Aorta (tissue), 5 donors: ENCODE results near the gene ZNF346. TPM values are rescaled to one million over a fixed set of nuclear protein-coding genes. Genes with fewer than 3 reads are reported as not detected.

Source experiments
- ATAC-seq: fragments of 200-7000 bp; cut with Tn5 transposase; one replicate; pipeline ENCODE4 v1.9.1; 2022; ENCODE audit warnings: moderate library complexity; ENCODE audit not compliant: low FRiP score
- DNase-seq, 2 donors: peaks; one replicate each; pipeline ENCODE4 v3.0.0-alpha.2; 2020
- H3K27ac ChIP-seq, 2 donors: one replicate each; pipeline ENCODE4 v1.5.1; 2013; ENCODE audit warnings: low read length in 2 of 2, mild to moderate bottlenecking in 2 of 2, moderate library complexity in 2 of 2, control low read depth in 1 of 2, inconsistent platforms in 1 of 2, low read depth in 1 of 2
- H3K27me3 ChIP-seq, 2 donors: one replicate each; pipeline ENCODE4 v1.6.1; 2013; ENCODE audit warnings: control low read depth in 1 of 2, low read length in 1 of 2, mild to moderate bottlenecking in 1 of 2, moderate library complexity in 1 of 2; ENCODE audit not compliant: insufficient read depth in 2 of 2, control insufficient read depth in 1 of 2
- H3K36me3 ChIP-seq, 2 donors: one replicate each; pipeline ENCODE4 v1.6.1; 2013; ENCODE audit warnings: control low read depth in 1 of 2, low read length in 1 of 2, mild to moderate bottlenecking in 1 of 2; ENCODE audit not compliant: insufficient read depth in 2 of 2, control insufficient read depth in 1 of 2
- H3K4me1 ChIP-seq, 2 donors: one replicate each; pipeline ENCODE4 v1.6.1; 2013; ENCODE audit warnings: low read length in 2 of 2, control low read depth in 1 of 2, mild to moderate bottlenecking in 1 of 2, moderate library complexity in 1 of 2; ENCODE audit not compliant: insufficient read depth in 2 of 2, control insufficient read depth in 1 of 2
- H3K4me3 ChIP-seq, 2 donors: one replicate each; pipeline ENCODE4 v1.5.1; 2013; ENCODE audit warnings: low read length in 2 of 2, control low read depth in 1 of 2, mild to moderate bottlenecking in 1 of 2
- H3K9me3 ChIP-seq: one replicate; pipeline ENCODE4 v1.6.1; 2013; ENCODE audit warnings: mild to moderate bottlenecking, low read length; ENCODE audit not compliant: control insufficient read depth
- WGBS, 2 donors: extraction: QIAGEN DNeasy Blood & Tissue Kit; methylation state at CpG; one replicate each; pipeline ENCODE4 v1.1.7; 2013; 5-methylcytosine and 5-hydroxymethylcytosine counted together
- intact Hi-C, 2 donors: fragments of 100-400 bp; cut with DNase I; formaldehyde crosslinking; loops; one replicate each; pipeline versions ENCODE4 v1.14.2 to v1.15.0; 2022
- polyA plus RNA-seq, 2 donors: library from polyadenylated mRNA; stranded (reverse); fragments of 200-250 nt; gene quantifications; one replicate each; pipeline ENCODE4 v1.2.3, GENCODE V29; 2013
- total RNA-seq, 2 donors: library from RNA; stranded (reverse); fragmentation: NEBNext Ultra II Directional; extraction: Animal tissue kit (Norgen Biotek cat#: 25700); gene quantifications; one replicate each; pipeline ENCODE4 v1.2.1, GENCODE V29; 2021
- donor health status: healthy with polysubstance abuse.
- donor health status: Bipolar disorder and iron deficiency.
- donor health status: DM: no; HTN: no; CAD: no.
- donor health status: DM: no; HTN: no; CAD: no.
- donor health status: DM: yes; HTN: yes; CAD: no.

Gene ZNF346
- total and polyA plus RNA-seq, 4 donors: 2.1 to 25.7 (median 12.1) TPM

DNA sequence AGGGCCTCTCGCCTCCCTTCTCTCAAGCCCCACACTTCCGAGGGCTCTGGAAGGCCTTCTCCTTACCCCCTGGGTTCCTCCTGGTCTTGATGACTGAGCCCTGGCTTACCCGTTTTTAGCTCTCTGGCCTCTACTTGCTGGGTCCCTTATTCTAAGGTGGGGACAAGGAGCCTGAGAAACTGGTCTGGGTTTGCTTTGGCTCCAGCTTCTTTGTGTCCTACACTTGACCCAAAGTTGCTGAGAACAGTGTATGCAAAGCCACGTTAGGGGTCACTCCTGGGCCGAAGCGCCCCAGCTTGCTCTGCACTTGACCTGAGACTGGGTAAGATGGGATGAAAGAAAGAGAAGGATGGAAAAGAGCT lies 788 bp downstream of the ZNF346 start:
- Histone ChIP-seq H3K27me3 (no peaks in the 10 kb centered on the region), H3K36me3 (no peaks in the 10 kb centered on the region), H3K9me3 (no peaks in the 10 kb centered on the region), H3K27ac (peak overlapping the region; percentile 48 to 53), H3K4me3 (peak overlapping the region; percentile 78 to 80), H3K4me1 (peaks cover 0 to 1% of the 10 kb centered on the region in 2 donors)
- 9 to 12% methylated on average over 6 of the region's 6 CpGs for WGBS, 2 donors
- intact Hi-C loops: loop anchor here (2.0 kb wide), 1 partner anchor 16 kb away; the partner anchor contains the start of gene UIMC1 (in 2 of the 2)
- no peak for DNase-seq
- ATAC-seq: peak; percentile 3

DNA sequence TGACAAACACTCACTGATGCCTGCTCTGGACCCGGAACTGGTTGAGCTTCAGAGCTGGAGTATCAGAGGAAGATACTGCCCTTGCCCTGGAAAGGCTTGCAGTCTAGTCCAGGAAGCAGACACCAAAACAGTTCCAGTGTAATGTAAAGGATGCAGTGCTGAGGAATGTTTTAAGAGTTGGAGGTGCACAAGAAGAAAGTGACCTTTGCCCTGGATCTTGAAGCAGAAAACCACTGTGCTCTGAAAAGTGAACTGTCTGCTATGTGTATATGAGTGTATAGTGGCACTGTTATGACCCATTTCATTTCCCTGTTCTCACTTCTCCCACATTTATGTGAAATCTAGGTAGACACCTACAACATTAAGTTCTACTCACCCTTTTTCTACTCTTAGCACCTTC lies 2.1 kb downstream of the ZNF346 start:
- H3K27me3 ChIP-seq: no peaks in the 10 kb centered on the region
- peaks cover 0 to 1% of the 10 kb centered on the region in 2 donors for H3K4me1 ChIP-seq
- no peaks in the 10 kb centered on the region for H3K36me3 ChIP-seq
- no peaks in the 10 kb centered on the region for H3K9me3 ChIP-seq
- 96% methylated on average over 1 of the region's 1 CpG for WGBS, 2 donors
- intact Hi-C loops: no loop called here
- no peak for ATAC-seq
- no peak overlapping the region for H3K4me3 ChIP-seq
- no peak overlapping the region for H3K27ac ChIP-seq
- DNase-seq: no peak

DNA sequence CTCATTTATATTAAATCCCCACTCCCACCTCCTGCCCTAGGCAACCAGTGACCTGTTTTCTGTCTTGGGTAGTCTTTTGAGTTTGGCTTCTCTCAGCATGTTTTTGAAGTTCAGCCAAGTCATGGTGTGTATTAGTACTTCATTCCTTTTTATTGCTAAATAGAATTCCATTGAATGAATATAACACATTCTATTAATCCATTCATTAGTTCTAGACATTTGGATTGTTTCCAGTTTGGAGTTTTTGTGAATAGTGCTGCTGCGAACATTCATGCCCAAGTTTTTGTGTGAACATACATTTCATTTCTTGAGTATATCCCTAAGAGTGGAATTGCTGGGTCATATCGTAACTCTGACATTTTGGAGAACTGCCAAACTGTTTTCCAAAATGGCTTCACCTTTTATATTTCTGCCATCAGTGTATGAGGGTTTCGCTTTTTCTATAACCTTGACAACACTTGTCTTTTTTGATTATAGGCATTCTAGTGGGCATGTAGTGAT lies 2.7 kb downstream of the ZNF346 start:
- Histone ChIP-seq H3K36me3 (no peaks in the 10 kb centered on the region), H3K4me3 (no peak overlapping the region), H3K4me1 (peaks cover 0 to 1% of the 10 kb centered on the region in 2 donors), H3K27me3 (no peaks in the 10 kb centered on the region), H3K9me3 (no peaks in the 10 kb centered on the region), H3K27ac (no peak overlapping the region)
- DNase-seq: no peak
- WGBS, 2 donors: 72 to 78% methylated on average over 3 of the region's 3 CpGs
- no peak for ATAC-seq
- intact Hi-C loops: no loop called here

DNA sequence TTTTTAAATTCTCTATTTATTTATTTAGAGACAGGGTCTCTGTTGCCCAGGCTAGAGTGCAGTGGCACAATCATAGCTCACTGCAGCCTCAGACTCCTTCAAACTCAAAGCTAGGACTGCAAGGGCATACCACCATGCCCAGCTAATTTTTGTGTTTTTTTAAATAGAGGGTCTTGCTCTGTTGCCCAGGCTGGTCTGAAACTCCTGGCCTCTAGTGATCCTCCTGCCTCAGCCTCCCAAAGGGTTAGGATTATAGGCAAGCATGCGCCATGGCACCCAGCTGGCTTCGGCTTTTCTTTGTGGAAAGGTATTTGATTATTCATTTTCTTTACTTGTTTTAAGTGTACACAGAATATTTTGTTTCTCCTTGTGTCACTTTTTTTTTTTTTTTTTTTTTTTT lies 5.2 kb downstream of the ZNF346 start:
- DNase-seq: no peak
- H3K36me3 ChIP-seq: no peaks in the 10 kb centered on the region
- peaks cover 0 to 1% of the 10 kb centered on the region in 2 donors for H3K4me1 ChIP-seq
- H3K4me3 ChIP-seq: no peak overlapping the region
- no peaks in the 10 kb centered on the region for H3K9me3 ChIP-seq
- WGBS, 2 donors: 96 to 97% methylated on average over 2 of the region's 2 CpGs
- no peak for ATAC-seq
- H3K27ac ChIP-seq: no peak overlapping the region
- H3K27me3 ChIP-seq: no peaks in the 10 kb centered on the region
- intact Hi-C loops: no loop called here

DNA sequence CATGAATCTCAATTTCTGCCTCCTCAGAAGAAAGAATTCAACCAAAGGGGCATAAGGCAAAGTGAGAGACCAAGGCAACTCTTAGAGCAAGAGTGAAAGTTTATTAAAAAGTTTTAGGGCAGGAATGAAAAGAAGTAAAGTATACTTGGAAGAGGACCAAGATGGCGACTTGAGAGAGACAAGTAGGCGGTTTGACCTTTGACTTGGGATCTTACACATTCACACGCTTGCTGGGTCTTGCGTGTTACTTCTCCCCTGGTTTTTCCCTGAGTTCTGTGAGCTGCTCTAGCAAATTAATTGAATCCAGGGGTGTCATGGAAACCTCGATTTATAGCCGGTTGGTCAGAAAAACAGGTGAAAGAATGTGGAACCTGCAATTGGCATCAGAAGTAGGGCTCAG lies 7.0 kb downstream of the ZNF346 start:
- 96 to 97% methylated on average over 6 of the region's 6 CpGs for WGBS, 2 donors
- peaks cover 0 to 1% of the 10 kb centered on the region in 2 donors for H3K36me3 ChIP-seq
- no peak overlapping the region for H3K4me3 ChIP-seq
- H3K27ac ChIP-seq: no peak overlapping the region
- no peaks in the 10 kb centered on the region for H3K9me3 ChIP-seq
- H3K4me1 ChIP-seq: peaks cover 0 to 1% of the 10 kb centered on the region in 2 donors
- H3K27me3 ChIP-seq: no peaks in the 10 kb centered on the region
- ATAC-seq (no peak), DNase-seq (no peak)
- intact Hi-C loops: no loop called here

DNA sequence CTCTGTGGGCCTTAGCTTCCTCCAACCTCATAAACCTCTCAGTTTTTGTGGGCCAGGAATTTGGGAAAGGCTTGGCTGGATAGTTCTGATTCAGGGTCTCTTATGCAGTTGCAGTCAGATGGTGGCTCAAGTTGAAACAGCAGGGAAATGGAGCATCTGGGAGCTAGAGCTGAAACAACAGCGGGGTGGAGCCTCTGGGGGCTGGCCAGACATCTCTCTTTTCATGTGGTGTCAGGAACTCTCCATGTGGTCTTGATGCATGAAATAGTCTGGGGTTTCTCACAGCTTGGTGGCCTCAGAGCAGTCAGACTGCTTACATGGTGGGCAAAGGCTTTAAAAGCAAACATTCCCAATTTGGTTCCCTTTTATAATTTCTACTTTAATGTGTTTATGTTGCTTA lies 13.5 kb downstream of the ZNF346 start:
- intact Hi-C loops: no loop called here
- Histone ChIP-seq H3K4me3 (no peak overlapping the region), H3K9me3 (no peaks in the 10 kb centered on the region), H3K27ac (no peak overlapping the region), H3K36me3 (peaks cover 0 to 4% of the 10 kb centered on the region in 2 donors), H3K27me3 (no peaks in the 10 kb centered on the region), H3K4me1 (no peaks in the 10 kb centered on the region)
- no peak for ATAC-seq
- WGBS, 2 donors: 67 to 68% methylated on average over 1 of the region's 1 CpG
- DNase-seq: no peak

DNA sequence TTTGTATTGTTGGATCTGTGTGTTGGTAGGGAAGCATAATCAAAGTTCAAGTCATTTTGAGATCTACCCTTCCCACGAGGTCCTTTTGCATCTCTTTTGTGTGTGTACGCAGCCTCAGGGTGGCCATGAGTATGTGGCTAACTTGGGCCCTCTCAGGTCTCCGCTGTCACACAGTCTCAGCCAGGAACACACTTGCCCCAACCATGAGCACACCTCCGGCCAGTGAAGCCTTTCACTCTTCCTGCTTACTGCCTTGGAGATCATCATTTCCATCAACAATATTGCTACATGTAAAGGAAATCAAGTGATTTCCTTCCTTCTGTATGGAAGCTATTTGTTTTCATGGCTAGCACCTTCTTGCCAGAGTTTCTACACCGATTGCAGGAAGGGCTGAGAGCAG lies 13.9 kb downstream of the ZNF346 start:
- Histone ChIP-seq H3K36me3 (peaks cover 0 to 4% of the 10 kb centered on the region in 2 donors), H3K27ac (no peak overlapping the region), H3K9me3 (no peaks in the 10 kb centered on the region), H3K4me3 (no peak overlapping the region), H3K4me1 (peaks cover 2 to 4% of the 10 kb centered on the region in 2 donors), H3K27me3 (no peaks in the 10 kb centered on the region)
- WGBS, 2 donors: 75 to 83% methylated on average over 5 of the region's 5 CpGs
- DNase-seq (no peak), ATAC-seq (no peak)
- intact Hi-C loops: no loop called here

DNA sequence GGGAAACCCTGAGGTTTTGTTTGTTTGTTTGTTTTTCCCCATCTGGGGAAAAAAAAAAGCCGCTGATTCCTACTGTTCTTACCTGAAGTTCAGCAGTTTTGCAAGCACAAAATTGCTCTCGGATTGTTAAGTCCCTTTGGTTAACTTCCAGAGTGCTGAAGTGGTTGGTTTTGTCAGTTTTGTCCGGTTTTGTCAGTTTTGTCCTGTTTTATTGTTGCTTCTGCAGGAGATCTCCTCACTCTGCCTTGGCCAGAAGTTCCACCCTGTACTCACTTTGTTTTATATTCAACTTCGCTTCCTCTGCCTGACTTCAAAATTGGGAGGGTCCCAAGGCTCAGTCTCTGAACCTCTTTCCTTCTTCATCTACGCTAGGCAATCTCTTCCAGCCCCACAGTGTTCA lies 14.4 kb downstream of the ZNF346 start:
- ATAC-seq: no peak
- H3K36me3 ChIP-seq: peaks cover 0 to 4% of the 10 kb centered on the region in 2 donors
- no peaks in the 10 kb centered on the region for H3K27me3 ChIP-seq
- peaks cover 2 to 4% of the 10 kb centered on the region in 2 donors for H3K4me1 ChIP-seq
- no peak overlapping the region for H3K27ac ChIP-seq
- WGBS, 2 donors: 93 to 94% methylated on average over 5 of the region's 5 CpGs
- no peak overlapping the region for H3K4me3 ChIP-seq
- H3K9me3 ChIP-seq: no peaks in the 10 kb centered on the region
- DNase-seq: no peak
- intact Hi-C loops: no loop called here

DNA sequence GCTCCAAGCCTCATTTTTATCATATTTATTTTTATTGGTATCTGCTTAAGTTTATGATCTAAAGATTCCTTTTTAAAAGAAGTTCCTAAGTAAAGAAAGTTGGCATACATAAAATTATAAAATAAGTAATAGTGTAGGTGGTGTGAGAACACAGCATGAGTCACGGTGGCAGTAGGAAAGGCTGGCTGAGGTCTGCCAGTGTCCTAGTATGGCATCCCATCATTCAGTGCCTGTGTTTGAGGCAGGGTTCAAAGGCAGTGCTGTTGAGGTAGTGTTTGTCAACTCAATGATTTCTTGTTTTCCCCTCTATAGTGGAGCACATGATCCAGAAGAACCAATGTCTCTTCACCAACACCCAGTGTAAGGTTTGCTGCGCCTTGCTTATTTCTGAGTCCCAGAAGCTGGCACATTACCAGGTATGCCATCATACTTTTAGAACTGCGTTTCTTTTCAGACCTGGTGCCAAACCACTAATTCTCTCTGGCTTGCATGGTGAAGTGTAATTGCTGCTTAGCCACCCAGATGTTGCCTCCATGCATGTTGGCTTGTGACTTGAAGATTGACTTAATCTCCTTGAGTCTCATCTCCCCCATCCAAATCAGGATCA lies 18.4 kb downstream of the ZNF346 start:
- Histone ChIP-seq H3K9me3 (no peaks in the 10 kb centered on the region), H3K27me3 (no peaks in the 10 kb centered on the region), H3K4me3 (no peak overlapping the region), H3K27ac (peak overlapping the region in 1 of 2 donors; percentile 26), H3K4me1 (peaks cover 2 to 4% of the 10 kb centered on the region in 2 donors), H3K36me3 (peaks cover 0 to 2% of the 10 kb centered on the region in 2 donors)
- 7 to 11% methylated on average over 3 of the region's 3 CpGs for WGBS, 2 donors
- peak; percentile 15 for ATAC-seq
- intact Hi-C loops: no loop called here
- no peak for DNase-seq
